ENCODE results near the gene MYL9.

The MYL9 gene

GRCh38 chr20:36569847-36570429 lies 28.6 kb downstream of the MYL9 start:
- Histone ChIP-seq H3K4me3 (ENCODE audit: low read length, poor library complexity, severe bottlenecking) (no peak overlapping the region), H3K27me3 (ENCODE audit: insufficient read depth, low read length, poor library complexity, severe bottlenecking) (peaks cover 6% of the 10 kb centered on the region), H4K20me1 (ENCODE audit: insufficient read depth, low read length, poor library complexity, severe bottlenecking) (peaks cover 2% of the 10 kb centered on the region), H3K9me3 (ENCODE audit: insufficient read depth, low read depth, low read length) (no peaks in the 10 kb centered on the region), H3K9me2 (replicated peaks; ENCODE audit: low read depth, low read length) (no peaks in the 10 kb centered on the region), H3K36me3 (ENCODE audit: insufficient read depth, low read length) (no peaks in the 10 kb centered on the region), H3K79me2 (ENCODE audit: insufficient read depth, low read length) (peaks cover 13% of the 10 kb centered on the region), H2AFZ (ENCODE audit: low read length) (no peak overlapping the region), H3K9ac (ENCODE audit: low read depth, low read length, poor library complexity, severe bottlenecking) (no peak overlapping the region), H3F3A (ENCODE audit: low read depth) (peaks cover 18% of the 10 kb centered on the region), H3K4me1 (ENCODE audit: insufficient read depth, low read length, poor library complexity, severe bottlenecking) (peaks cover 17% of the 10 kb centered on the region), H3K4me2 (ENCODE audit: low read depth, low read length, poor library complexity, severe bottlenecking) (no peak overlapping the region)
- TF ChIP-seq CTCF (conservative IDR thresholded peaks at IDR 0.05; ENCODE audit: low read length) (no peak), EZH2phosphoT487 (IDR thresholded peaks at IDR 0.05; ENCODE audit: borderline replicate concordance) (no peak)

GRCh38 chr20:36571564-36572504 lies 30.5 kb downstream of the MYL9 start:
- H3K36me3 ChIP-seq (ENCODE audit: insufficient read depth, low read length): no peaks in the 10 kb centered on the region
- TF ChIP-seq CTCF (conservative IDR thresholded peaks at IDR 0.05; ENCODE audit: low read length): no peak
- no peak for TF ChIP-seq EZH2phosphoT487 (IDR thresholded peaks at IDR 0.05; ENCODE audit: borderline replicate concordance)
- no peaks in the 10 kb centered on the region for H3K9me3 ChIP-seq (ENCODE audit: insufficient read depth, low read depth, low read length)
- peaks cover 6% of the 10 kb centered on the region for H3K27me3 ChIP-seq (ENCODE audit: insufficient read depth, low read length, poor library complexity, severe bottlenecking)
- H3K4me3 ChIP-seq (ENCODE audit: low read length, poor library complexity, severe bottlenecking): peak overlapping the region; percentile 99
- no peak overlapping the region for H2AFZ ChIP-seq (ENCODE audit: low read length)
- H4K20me1 ChIP-seq (ENCODE audit: insufficient read depth, low read length, poor library complexity, severe bottlenecking): peaks cover 21% of the 10 kb centered on the region
- peaks cover 32% of the 10 kb centered on the region for H3K79me2 ChIP-seq (ENCODE audit: insufficient read depth, low read length)
- H3F3A ChIP-seq (ENCODE audit: low read depth): peaks cover 18% of the 10 kb centered on the region
- no peak overlapping the region for H3K9ac ChIP-seq (ENCODE audit: low read depth, low read length, poor library complexity, severe bottlenecking)
- peak overlapping the region; percentile 59 for H3K4me2 ChIP-seq (ENCODE audit: low read depth, low read length, poor library complexity, severe bottlenecking)
- no peaks in the 10 kb centered on the region for H3K9me2 ChIP-seq (replicated peaks; ENCODE audit: low read depth, low read length)
- H3K4me1 ChIP-seq (ENCODE audit: insufficient read depth, low read length, poor library complexity, severe bottlenecking): peaks cover 32% of the 10 kb centered on the region

GRCh38 chr20:36572701-36573102 lies 31.4 kb downstream of the MYL9 start:
- Histone ChIP-seq H4K20me1 (ENCODE audit: insufficient read depth, low read length, poor library complexity, severe bottlenecking) (peaks cover 21% of the 10 kb centered on the region), H3K4me3 (ENCODE audit: low read length, poor library complexity, severe bottlenecking) (peak overlapping the region; percentile 99), H3K4me2 (ENCODE audit: low read depth, low read length, poor library complexity, severe bottlenecking) (peak overlapping the region; percentile 59), H3F3A (ENCODE audit: low read depth) (peaks cover 18% of the 10 kb centered on the region), H3K9me2 (replicated peaks; ENCODE audit: low read depth, low read length) (no peaks in the 10 kb centered on the region), H3K79me2 (ENCODE audit: insufficient read depth, low read length) (peaks cover 41% of the 10 kb centered on the region), H3K27me3 (ENCODE audit: insufficient read depth, low read length, poor library complexity, severe bottlenecking) (peaks cover 6% of the 10 kb centered on the region), H3K9me3 (ENCODE audit: insufficient read depth, low read depth, low read length) (no peaks in the 10 kb centered on the region), H3K9ac (ENCODE audit: low read depth, low read length, poor library complexity, severe bottlenecking) (peak overlapping the region; percentile 24), H3K36me3 (ENCODE audit: insufficient read depth, low read length) (no peaks in the 10 kb centered on the region), H2AFZ (ENCODE audit: low read length) (peak overlapping the region; percentile 61), H3K4me1 (ENCODE audit: insufficient read depth, low read length, poor library complexity, severe bottlenecking) (peaks cover 33% of the 10 kb centered on the region)
- no peak for TF ChIP-seq CTCF (conservative IDR thresholded peaks at IDR 0.05; ENCODE audit: low read length)
- no peak for TF ChIP-seq EZH2phosphoT487 (IDR thresholded peaks at IDR 0.05; ENCODE audit: borderline replicate concordance)

Measured in Loucy (cell line).